Measurements from ENCODE around the gene AFAP1. TPM values are rescaled to one million over a fixed set of nuclear protein-coding genes. Genes with fewer than 3 reads are reported as not detected.

The AFAP1 gene
- total RNA-seq, 2 experiments from 2014 or later: 5.8 to 5.9 TPM

DNA sequence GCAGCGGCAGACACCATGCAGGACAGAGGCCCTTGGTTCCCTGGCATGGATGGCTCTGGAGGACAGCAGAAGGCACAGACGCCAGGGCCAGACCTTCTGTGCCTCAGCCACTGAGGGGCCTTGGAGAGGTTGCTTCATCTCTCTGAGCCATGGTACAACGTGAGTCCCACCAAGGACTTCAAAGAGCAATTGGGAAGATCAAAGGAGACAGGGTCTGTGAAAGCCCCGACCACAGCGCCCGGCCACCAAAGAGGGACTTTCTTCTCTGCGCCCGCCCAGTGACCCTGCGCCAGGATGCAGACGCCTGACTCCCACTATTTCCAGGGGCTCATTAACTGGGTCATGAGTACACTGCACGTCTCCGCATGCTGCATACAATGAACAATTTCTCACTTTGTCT is 174.0 kb downstream of the AFAP1 start:
- H3K9me3 Mint-ChIP-seq (ENCODE audit: low read depth): no peaks in the 10 kb centered on the region
- ATAC-seq (no peak), DNase-seq (no peak)
- H3K27me3 Mint-ChIP-seq: no peaks in the 10 kb centered on the region
- H3K4me1 Mint-ChIP-seq: peaks cover 8% of the 10 kb centered on the region
- H3K27ac Mint-ChIP-seq: no peak overlapping the region
- CTCF ChIA-PET: interaction anchor here (1.0 kb wide), 1 partner anchor 39 kb away, joined by 3 read pairs; no protein-coding TSS in a partner anchor
- H3K36me3 Mint-ChIP-seq: no peaks in the 10 kb centered on the region
- H3K4me3 Mint-ChIP-seq: no peak overlapping the region

DNA sequence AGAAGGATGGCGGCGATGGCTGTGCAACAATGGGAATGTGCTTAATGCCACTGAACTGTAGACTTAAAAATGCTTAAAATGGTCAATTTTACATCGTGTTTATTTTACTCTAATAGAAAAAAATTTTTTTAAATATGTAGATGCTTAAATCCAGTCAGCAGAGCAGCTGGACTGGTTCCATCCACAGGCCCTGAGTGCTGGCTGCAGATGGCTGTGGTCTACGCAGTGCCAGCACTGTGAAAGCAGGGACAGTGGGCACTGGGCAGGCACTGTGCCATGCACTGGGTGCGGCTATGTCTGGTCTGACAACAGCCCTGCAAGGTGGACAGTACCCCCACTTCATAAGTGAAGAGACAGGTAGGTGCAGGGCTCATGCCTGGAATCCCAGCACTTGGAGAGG is 175.2 kb downstream of the AFAP1 start:
- Mint-ChIP-seq H3K36me3 (no peaks in the 10 kb centered on the region), H3K9me3 (ENCODE audit: low read depth) (no peaks in the 10 kb centered on the region), H3K4me1 (peaks cover 12% of the 10 kb centered on the region), H3K27me3 (no peaks in the 10 kb centered on the region), H3K4me3 (no peak overlapping the region), H3K27ac (no peak overlapping the region)
- CTCF ChIA-PET: no interaction called here
- DNase-seq (no peak), ATAC-seq (no peak)

DNA sequence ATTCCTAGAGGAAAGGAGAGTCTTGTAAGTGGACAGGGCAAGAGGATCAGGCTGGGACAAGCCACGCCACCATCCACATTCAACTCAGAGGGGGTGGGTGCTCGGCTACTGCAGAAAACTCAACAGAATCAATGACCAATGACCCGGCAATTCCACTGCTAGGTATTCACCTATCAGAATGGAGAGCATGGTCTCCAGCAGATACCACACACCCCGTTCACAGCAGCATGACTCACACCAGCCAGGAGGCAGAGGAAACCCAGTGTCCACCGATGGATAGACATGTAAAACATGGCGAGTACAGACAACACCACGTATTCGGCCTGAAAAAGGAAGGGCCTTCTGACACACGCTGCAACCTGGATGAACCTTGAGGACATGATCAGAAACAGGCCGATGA is 175.9 kb downstream of the AFAP1 start:
- H3K27me3 Mint-ChIP-seq: no peaks in the 10 kb centered on the region
- no peak for DNase-seq
- ATAC-seq: no peak

DNA sequence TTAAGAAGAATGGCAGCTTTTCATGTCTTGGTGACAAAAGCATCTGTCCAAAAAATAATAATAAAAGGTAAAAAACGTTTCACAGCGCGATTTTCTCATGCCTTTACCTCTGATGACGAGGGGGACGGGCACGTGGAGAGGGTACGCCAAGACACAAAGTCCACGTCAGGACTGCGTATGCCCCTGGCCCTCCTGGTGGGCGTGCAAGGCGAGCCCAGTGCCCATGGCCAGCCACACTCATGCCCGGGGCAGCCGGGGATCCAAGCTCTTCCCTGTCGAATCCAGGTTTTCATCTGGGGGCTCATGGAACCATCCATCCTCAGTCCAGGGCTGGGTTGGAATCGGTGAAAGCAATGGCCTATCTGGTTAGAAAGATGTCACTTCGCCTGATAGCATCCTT is 176.6 kb downstream of the AFAP1 start:
- ATAC-seq: no peak
- CTCF ChIA-PET: interaction anchor here (0.7 to 7.7 kb wide), 3 partner anchors 29 to 43 kb away, joined by 3 to 82 read pairs (median 6); no protein-coding TSS in a partner anchor

More for the DNA sequence above, 175.9 kb downstream of the AFAP1 start:
- Mint-ChIP-seq H3K4me3 (no peak overlapping the region), H3K36me3 (no peaks in the 10 kb centered on the region), H3K4me1 (peaks cover 16% of the 10 kb centered on the region), H3K27ac (no peak overlapping the region), H3K9me3 (ENCODE audit: low read depth) (no peaks in the 10 kb centered on the region)
- CTCF ChIA-PET: interaction anchor here (0.7 to 7.7 kb wide), 2 partner anchors 38 to 42 kb away, joined by 3 to 82 read pairs; no protein-coding TSS in a partner anchor

DNA sequence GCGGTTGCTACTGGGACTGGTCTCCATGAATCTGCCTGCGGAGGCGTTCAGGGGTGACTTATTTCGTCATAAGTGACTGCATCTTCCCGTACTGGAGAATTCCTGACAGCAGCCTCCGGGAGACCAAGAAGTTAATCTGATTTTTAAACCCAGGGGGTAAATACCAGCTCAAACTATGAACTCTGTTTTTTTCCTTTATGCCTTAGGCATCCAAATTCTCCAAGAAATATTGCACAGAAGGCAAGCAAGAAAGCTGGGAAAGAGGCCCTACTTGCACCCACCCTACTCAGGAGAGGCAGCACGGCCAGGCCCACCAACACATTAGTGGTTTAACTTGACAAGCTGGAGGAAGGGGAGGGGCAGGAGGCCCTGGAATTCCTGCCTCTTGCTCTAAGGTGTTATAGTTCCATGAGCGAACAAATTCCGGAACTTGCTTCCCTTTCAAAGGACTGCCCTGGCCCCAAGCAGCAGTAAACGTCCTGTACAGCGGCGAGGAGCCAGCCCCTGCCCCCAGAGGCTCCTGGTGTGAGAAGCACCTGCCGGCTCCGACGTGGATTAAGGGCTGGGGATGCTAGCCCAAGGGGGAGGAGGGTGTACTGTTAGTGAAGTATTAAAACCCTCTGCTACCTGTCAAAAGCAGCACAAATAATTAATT is 177.2 kb downstream of the AFAP1 start:
- Mint-ChIP-seq H3K4me1 (peaks cover 19% of the 10 kb centered on the region), H3K27me3 (no peaks in the 10 kb centered on the region), H3K27ac (no peak overlapping the region), H3K36me3 (no peaks in the 10 kb centered on the region), H3K4me3 (no peak overlapping the region), H3K9me3 (ENCODE audit: low read depth) (no peaks in the 10 kb centered on the region)
- ATAC-seq (no peak), DNase-seq (no peak)
- CTCF ChIA-PET: interaction anchor here (0.6 to 7.7 kb wide), 6 partner anchors 8 to 39 kb away, joined by 3 to 82 read pairs (median 5); no protein-coding TSS in a partner anchor

More for the DNA sequence above, 176.6 kb downstream of the AFAP1 start:
- Mint-ChIP-seq H3K9me3 (ENCODE audit: low read depth) (no peaks in the 10 kb centered on the region), H3K4me1 (peaks cover 19% of the 10 kb centered on the region), H3K4me3 (no peak overlapping the region), H3K27ac (no peak overlapping the region), H3K27me3 (no peaks in the 10 kb centered on the region), H3K36me3 (no peaks in the 10 kb centered on the region)
- DNase-seq: no peak

DNA sequence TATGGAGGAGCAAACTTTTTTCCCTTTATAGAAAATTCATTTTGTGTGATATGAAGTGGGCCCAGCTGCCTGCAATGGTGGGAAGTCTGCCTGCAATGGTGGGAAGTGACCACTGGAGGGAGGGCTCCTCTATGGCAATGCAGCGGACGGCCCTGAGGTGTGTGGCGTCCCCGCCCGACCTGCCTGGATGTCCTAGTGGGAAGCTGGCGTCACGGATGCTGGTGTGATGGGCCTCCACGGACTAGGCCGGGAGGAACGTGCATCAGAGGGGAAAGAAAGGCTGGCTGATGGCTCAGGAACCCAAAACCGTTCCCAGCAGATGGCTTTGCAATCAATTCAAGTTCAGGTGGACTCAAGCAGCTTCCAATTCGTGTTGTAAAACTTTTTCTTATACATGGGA is 177.9 kb downstream of the AFAP1 start:
- Mint-ChIP-seq H3K36me3 (no peaks in the 10 kb centered on the region), H3K9me3 (ENCODE audit: low read depth) (no peaks in the 10 kb centered on the region), H3K4me1 (peaks cover 19% of the 10 kb centered on the region), H3K4me3 (no peak overlapping the region), H3K27me3 (no peaks in the 10 kb centered on the region), H3K27ac (no peak overlapping the region)
- ATAC-seq: peak; percentile 37
- peak; percentile 60 for DNase-seq
- CTCF ChIA-PET: interaction anchor here (0.6 to 7.7 kb wide), 7 partner anchors 9 to 225 kb away, joined by 3 to 82 read pairs (median 5); no protein-coding TSS in a partner anchor

DNA sequence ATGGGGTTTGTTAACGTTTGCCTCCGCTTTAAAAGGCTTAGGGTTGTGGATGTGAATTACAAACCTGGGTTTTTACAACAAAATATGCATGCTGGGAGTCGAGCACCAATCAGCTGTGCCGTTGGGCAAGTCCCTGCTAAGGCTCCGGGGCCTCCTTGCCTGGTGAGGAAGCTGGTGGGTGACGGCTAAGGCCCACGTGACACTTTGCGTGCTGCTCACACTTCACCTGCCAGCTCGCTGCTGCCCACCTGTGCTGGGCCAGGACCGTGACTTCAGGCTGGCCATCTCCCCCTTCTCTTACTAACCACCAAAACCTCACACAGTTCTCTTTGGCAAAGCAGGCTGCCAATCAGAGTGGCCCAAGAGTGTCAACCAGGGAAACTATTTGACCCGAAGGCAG is 178.3 kb downstream of the AFAP1 start:
- Mint-ChIP-seq H3K27me3 (no peaks in the 10 kb centered on the region), H3K36me3 (no peaks in the 10 kb centered on the region), H3K27ac (no peak overlapping the region), H3K4me1 (peaks cover 19% of the 10 kb centered on the region), H3K4me3 (no peak overlapping the region), H3K9me3 (ENCODE audit: low read depth) (no peaks in the 10 kb centered on the region)
- no peak for ATAC-seq
- CTCF ChIA-PET: interaction anchor here (0.7 to 7.7 kb wide), 6 partner anchors 9 to 225 kb away, joined by 3 to 82 read pairs (median 6); no protein-coding TSS in a partner anchor
- no peak for DNase-seq

DNA sequence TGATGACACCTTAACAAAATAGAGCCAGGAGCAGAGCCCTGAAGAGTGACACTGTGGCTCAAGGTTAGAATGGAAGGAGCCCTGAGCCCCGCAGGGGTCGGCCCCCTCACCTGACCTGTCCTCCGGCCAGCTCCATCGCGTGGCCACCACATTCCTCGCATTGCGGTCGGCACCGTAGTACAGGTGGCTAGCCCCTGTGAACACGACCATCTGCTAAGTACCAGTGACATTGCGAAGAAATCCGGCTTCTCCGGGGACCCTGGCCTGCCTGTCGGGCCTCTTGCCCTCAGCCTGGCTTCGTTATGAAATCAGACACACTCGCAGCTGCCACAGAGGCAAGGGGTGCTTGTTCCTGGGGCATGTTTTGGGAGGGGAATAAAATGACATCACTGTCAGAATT is 179.0 kb downstream of the AFAP1 start:
- no peak for ATAC-seq
- no peak for DNase-seq
- H3K9me3 Mint-ChIP-seq (ENCODE audit: low read depth): no peaks in the 10 kb centered on the region
- CTCF ChIA-PET: interaction anchor here (1.2 to 7.7 kb wide), 4 partner anchors 14 to 41 kb away, joined by 3 to 82 read pairs (median 6); no protein-coding TSS in a partner anchor
- H3K4me1 Mint-ChIP-seq: peaks cover 19% of the 10 kb centered on the region
- no peaks in the 10 kb centered on the region for H3K27me3 Mint-ChIP-seq
- no peak overlapping the region for H3K27ac Mint-ChIP-seq
- no peaks in the 10 kb centered on the region for H3K36me3 Mint-ChIP-seq
- no peak overlapping the region for H3K4me3 Mint-ChIP-seq

DNA sequence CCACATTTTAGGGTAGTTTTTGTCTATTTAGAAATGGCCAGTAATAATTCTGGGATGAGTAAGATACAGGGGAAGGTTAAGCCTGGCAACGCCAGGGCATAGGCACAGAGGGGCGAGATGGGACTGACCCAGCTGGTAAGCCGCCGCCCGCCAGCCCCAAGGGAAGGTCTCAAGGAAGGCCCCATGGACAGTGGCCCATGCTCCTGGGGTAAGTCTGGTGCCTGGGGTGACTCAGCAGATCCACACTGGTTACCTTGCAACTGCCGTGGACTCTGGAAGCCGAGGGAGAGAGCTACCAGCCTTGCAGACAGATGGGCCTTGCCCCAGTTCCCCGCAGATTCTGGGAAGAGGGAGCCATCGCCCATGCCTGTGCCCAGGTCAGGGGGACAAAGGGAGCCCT is 179.4 kb downstream of the AFAP1 start:
- Mint-ChIP-seq H3K36me3 (no peaks in the 10 kb centered on the region), H3K4me1 (peaks cover 19% of the 10 kb centered on the region), H3K27ac (peak overlapping the region; percentile 87), H3K4me3 (no peak overlapping the region), H3K9me3 (ENCODE audit: low read depth) (no peaks in the 10 kb centered on the region), H3K27me3 (no peaks in the 10 kb centered on the region)
- ATAC-seq: no peak
- no peak for DNase-seq
- CTCF ChIA-PET: interaction anchor here (1.2 to 7.7 kb wide), 3 partner anchors 14 to 42 kb away, joined by 3 to 82 read pairs (median 7); no protein-coding TSS in a partner anchor

DNA sequence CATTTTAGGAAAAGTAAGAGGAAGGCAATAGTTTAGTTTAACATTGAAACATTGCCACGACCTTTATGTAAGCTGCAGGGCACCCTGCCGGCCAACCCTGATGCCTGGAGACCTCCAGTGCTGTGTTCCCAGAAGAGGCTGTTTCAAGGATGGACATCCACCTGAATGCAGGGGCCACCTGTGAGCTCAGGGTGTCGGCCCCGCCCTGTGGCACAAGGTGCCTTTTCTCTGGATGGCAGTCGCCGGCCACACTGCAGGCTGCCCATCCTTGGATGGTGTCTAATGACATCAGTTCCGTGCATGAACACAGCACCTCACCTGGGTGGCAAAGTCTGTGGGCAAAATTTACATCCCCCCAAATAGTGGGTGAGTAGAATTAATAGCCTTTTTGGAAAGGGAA is 180.0 kb downstream of the AFAP1 start:
- Mint-ChIP-seq H3K27ac (peak overlapping the region; percentile 87), H3K9me3 (ENCODE audit: low read depth) (no peaks in the 10 kb centered on the region), H3K36me3 (no peaks in the 10 kb centered on the region), H3K4me3 (peak overlapping the region; percentile 64), H3K4me1 (peaks cover 19% of the 10 kb centered on the region), H3K27me3 (no peaks in the 10 kb centered on the region)
- CTCF ChIA-PET: interaction anchor here (0.9 to 7.7 kb wide), 4 partner anchors 15 to 180 kb away, joined by 3 to 82 read pairs (median 5); partner anchors contain the start of gene AFAP1
- no peak for DNase-seq
- peak; percentile 16 for ATAC-seq

DNA sequence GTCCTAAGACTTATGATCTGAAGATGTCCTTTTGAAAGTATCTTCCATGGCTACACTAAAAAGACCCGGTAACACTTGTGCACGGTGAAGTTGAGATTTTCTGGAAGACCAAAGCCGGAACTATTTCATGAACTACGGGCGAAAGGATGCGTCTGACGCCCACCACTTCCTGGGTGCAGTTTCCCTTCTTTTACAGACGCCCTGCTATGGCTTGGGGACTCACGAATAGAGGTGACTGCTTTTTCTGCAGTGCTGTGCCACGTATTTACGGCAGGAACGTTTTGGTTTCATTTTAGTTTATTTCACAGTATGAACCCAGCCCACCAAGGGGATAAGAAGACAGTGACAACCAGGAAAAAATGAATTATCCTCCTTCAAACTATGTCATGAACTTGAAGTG is 180.4 kb downstream of the AFAP1 start:
- Mint-ChIP-seq H3K27ac (peak overlapping the region; percentile 87), H3K9me3 (ENCODE audit: low read depth) (no peaks in the 10 kb centered on the region), H3K4me1 (peaks cover 19% of the 10 kb centered on the region), H3K36me3 (no peaks in the 10 kb centered on the region), H3K27me3 (no peaks in the 10 kb centered on the region), H3K4me3 (peak overlapping the region; percentile 64)
- peak; percentile 80 for DNase-seq
- CTCF ChIA-PET: interaction anchor here (0.9 to 7.7 kb wide), 3 partner anchors 15 to 181 kb away, joined by 3 to 82 read pairs (median 3); partner anchors contain the start of gene AFAP1
- ATAC-seq: peak; percentile 90

DNA sequence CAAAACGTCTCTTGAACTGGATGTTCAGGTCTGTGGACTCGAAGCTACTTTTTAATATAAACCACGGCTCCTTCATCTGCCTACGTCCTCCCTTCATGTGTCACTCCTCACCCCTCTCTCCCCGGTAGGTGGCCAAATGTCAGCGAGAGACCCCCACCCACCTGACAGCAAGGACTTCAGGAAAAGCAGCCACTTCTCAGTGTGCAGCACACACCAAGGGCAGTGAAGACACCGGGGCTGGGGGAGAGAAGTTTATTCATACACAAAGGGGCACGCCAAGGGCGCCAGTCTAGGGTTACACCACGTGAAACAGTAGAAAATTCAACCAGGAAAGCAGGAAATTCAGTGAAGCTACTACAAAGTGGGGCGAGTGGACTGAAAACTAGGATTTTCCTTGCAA is 181.2 kb downstream of the AFAP1 start:
- no peaks in the 10 kb centered on the region for H3K27me3 Mint-ChIP-seq
- DNase-seq (no peak), ATAC-seq (no peak)
- no peak overlapping the region for H3K4me3 Mint-ChIP-seq
- H3K4me1 Mint-ChIP-seq: peaks cover 19% of the 10 kb centered on the region
- H3K36me3 Mint-ChIP-seq: no peaks in the 10 kb centered on the region
- H3K9me3 Mint-ChIP-seq (ENCODE audit: low read depth): no peaks in the 10 kb centered on the region
- peak overlapping the region; percentile 41 for H3K27ac Mint-ChIP-seq
- CTCF ChIA-PET: interaction anchor here (7.7 kb wide), 1 partner anchor 43 kb away, joined by 82 read pairs; no protein-coding TSS in a partner anchor

DNA sequence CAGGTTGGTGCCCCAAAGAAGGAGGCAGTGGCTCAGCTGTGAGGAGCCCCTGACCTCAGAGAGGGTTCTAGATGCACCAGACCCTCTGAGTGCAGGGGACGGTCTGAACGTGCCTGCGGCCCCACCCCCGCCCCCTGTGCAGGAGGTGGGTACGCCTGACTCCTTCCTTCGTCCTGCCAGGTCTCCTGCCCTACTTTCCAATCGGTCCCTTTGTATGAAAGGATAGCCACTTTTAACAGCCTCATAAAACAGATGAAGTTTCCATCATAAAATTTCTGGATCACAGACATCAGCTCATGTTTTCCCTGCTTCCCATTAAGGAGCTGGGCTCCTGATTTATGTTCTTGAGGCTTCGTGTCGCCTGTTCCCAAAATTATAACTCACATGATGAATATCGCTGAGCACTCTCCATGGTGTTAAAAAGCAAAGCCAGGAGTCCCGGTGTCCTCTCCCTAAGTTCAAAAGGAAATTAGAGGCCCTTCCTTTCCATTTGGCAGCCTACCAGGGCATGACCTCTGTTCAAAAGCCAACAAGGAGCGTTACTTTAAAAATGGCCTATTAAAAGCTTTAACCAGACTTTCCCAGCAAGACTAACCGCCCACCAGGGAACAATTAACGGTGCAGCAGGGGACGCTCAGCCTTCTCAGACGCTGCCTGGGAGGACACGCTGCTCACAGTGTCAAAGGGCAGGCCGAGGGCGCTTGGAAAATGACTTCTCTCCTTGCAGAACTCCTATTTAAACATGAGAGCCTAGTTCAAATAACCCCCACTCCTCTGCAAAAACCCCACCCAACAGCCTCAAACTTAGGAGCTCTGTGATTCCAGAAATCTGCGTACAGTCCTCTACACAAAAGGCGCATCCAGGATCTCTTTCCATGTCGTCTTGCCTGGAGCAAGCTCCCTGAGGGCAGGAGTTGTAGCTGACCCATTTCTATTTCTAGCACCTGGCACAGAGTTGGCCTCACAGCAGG is 181.9 kb downstream of the AFAP1 start:
- DNase-seq: no peak
- H3K4me3 Mint-ChIP-seq: no peak overlapping the region

More for the DNA sequence above, 181.9 kb downstream of the AFAP1 start:
- Mint-ChIP-seq H3K4me1 (peaks cover 19% of the 10 kb centered on the region), H3K36me3 (no peaks in the 10 kb centered on the region), H3K9me3 (ENCODE audit: low read depth) (no peaks in the 10 kb centered on the region), H3K27me3 (no peaks in the 10 kb centered on the region), H3K27ac (no peak overlapping the region)
- no peak for ATAC-seq
- CTCF ChIA-PET: interaction anchor here (7.7 kb wide), 1 partner anchor 44 kb away, joined by 82 read pairs; no protein-coding TSS in a partner anchor
